HCT116 (cell line): Measurements from ENCODE around the gene PPP1R1B. TPM values are rescaled to one million over a fixed set of nuclear protein-coding genes. Genes with fewer than 3 reads are reported as not detected.

ENCODE experiments used
- ATAC-seq: fragments of 200-7000 bp; cut with Tn5 transposase; 2 replicates; pipeline ENCODE4 v1.9.1; 2020; ENCODE audit warnings: mild to moderate bottlenecking, moderate library complexity
- BruUV-seq: library from RNA; stranded (reverse); fragments of 400-500 nt; replicated peaks from 2 replicates; lab custom pipeline; 2021; lab: Mats Ljungman, UMichigan
- CTCF ChIA-PET: fragments of 300-600 bp; sonication (Branson Sonifier 250); formaldehyde crosslinking; loops from one replicate; lab custom pipeline; 2021; ENCODE audit warnings: antibody characterized with exemption; lab: Charles Lee
- POLR2A ChIA-PET: fragments of 300-600, 350-600 bp; sonication (Branson Sonifier 250); formaldehyde crosslinking; loops from one replicate; lab custom pipeline; 2021; ENCODE audit warnings: antibody characterized with exemption; lab: Charles Lee
- RAD21 ChIA-PET, 2 experiments: fragments of 300-600 bp; sonication (Branson Sonifier 250); formaldehyde crosslinking; loops; one replicate each; lab custom pipeline; 2023; ENCODE audit warnings: low total read pairs in 2 of 2; ENCODE audit not compliant: uncharacterized antibody in 2 of 2, unreplicated experiment in 2 of 2, low non-redundant PET in 1 of 2; lab: Charles Lee
- DNase-seq: peaks from one replicate; pipeline ENCODE4 v3.0.0-alpha.2; 2010; ENCODE audit warnings: low read depth, low spot score
- H2AFZ ChIP-seq: fragments of 200-600 bp; shearing (Covaris generic), sonication (generic); 2 replicates; pipeline ENCODE4 v1.6.1; 2017; ENCODE audit warnings: low read depth, mixed run types, mixed read lengths, antibody characterized with exemption, low read length; ENCODE audit not compliant: poor library complexity, severe bottlenecking
- H3K27ac ChIP-seq: 2 replicates; pipeline ENCODE4 v1.5.1; 2012; ENCODE audit warnings: low read depth, low read length
- H3K27me3 ChIP-seq: fragments of 200-600 bp; sonication (generic); 2 replicates; pipeline ENCODE4 v1.6.1; 2016; ENCODE audit warnings: mixed run types, low read length, mixed read lengths; ENCODE audit not compliant: insufficient read depth
- H3K36me3 ChIP-seq, 2 experiments: fragments of 200-500 bp in 1 of 2; fragments of 200-600 bp in 1 of 2; sonication (Bioruptor generic) in 1 of 2; sonication (generic) in 1 of 2; 2 replicates each; pipeline versions ENCODE4 v1.5.1 to v1.6.1; 2014 to 2016; ENCODE audit warnings: low read length in 2 of 2, inconsistent platforms in 1 of 2, mixed read lengths in 1 of 2, mixed run types in 1 of 2; ENCODE audit not compliant: insufficient read depth in 2 of 2, control insufficient read depth in 1 of 2
- H3K4me1 ChIP-seq, 2 experiments: fragments of 200-600 bp in 1 of 2; sonication (generic) in 1 of 2; 2 replicates each; pipeline versions ENCODE4 v1.5.1 to v1.6.1; 2012 to 2017; ENCODE audit warnings: low read length in 2 of 2, inconsistent platforms in 1 of 2, mild to moderate bottlenecking in 1 of 2, mixed read lengths in 1 of 2, mixed run types in 1 of 2, moderate library complexity in 1 of 2; ENCODE audit not compliant: insufficient read depth in 2 of 2, control insufficient read depth in 1 of 2
- H3K4me2 ChIP-seq: fragments of 200-600 bp; sonication (generic); 2 replicates; pipeline ENCODE4 v1.6.1; 2017; ENCODE audit warnings: mixed run types, low read length, mixed read lengths
- H3K4me3 ChIP-seq, 2 experiments: fragments of 200-600 bp in 1 of 2; sonication (generic) in 1 of 2; replicated peaks in 1 of 2; 2 replicates each; pipeline ENCODE4 v1.5.1; 2011 to 2016; ENCODE audit warnings: low read length in 2 of 2, control low read depth in 1 of 2, low read depth in 1 of 2, mild to moderate bottlenecking in 1 of 2, mixed read lengths in 1 of 2, mixed run types in 1 of 2
- H3K79me2 ChIP-seq: fragments of 200-600 bp; sonication (generic); 2 replicates; pipeline ENCODE4 v1.6.1; 2017; ENCODE audit warnings: mild to moderate bottlenecking, mixed run types, low read length, moderate library complexity, mixed read lengths; ENCODE audit not compliant: insufficient read depth
- H3K9ac ChIP-seq: fragments of 200-600 bp; sonication (generic); 2 replicates; pipeline ENCODE4 v1.6.1; 2016; ENCODE audit warnings: low read length, mixed read lengths
- H3K9me2 ChIP-seq: fragments of 200-600 bp; sonication (generic), shearing (Covaris generic); 2 replicates; pipeline ENCODE4 v1.6.1; 2017; ENCODE audit warnings: mixed run types, mild to moderate bottlenecking, moderate library complexity; ENCODE audit not compliant: insufficient read depth
- H3K9me3 ChIP-seq, 2 experiments: fragments of 200-500 bp in 1 of 2; fragments of 200-600 bp in 1 of 2; sonication (Bioruptor generic) in 1 of 2; sonication (generic) in 1 of 2; 2 replicates each; pipeline ENCODE4 v1.6.1; 2014 to 2017; ENCODE audit warnings: low read length in 2 of 2, mixed read lengths in 2 of 2, inconsistent platforms in 1 of 2, low read depth in 1 of 2, mild to moderate bottlenecking in 1 of 2, mixed run types in 1 of 2, moderate library complexity in 1 of 2; ENCODE audit not compliant: control insufficient read depth in 1 of 2, insufficient read depth in 1 of 2
- H4K20me1 ChIP-seq: fragments of 200-600 bp; sonication (generic), shearing (Covaris generic); 2 replicates; pipeline ENCODE4 v1.6.1; 2017; ENCODE audit warnings: mixed run types, mild to moderate bottlenecking, moderate library complexity; ENCODE audit not compliant: insufficient read depth
- CBX3 ChIP-seq: IDR thresholded peaks from 2 replicates; pipeline ENCODE4 v1.6.1; 2012; ENCODE audit warnings: low read depth
- EGR1 ChIP-seq: IDR thresholded peaks from 2 replicates; pipeline ENCODE4 v1.6.1; 2012; ENCODE audit warnings: low read depth
- ELF1 ChIP-seq: IDR thresholded peaks from 2 replicates; pipeline ENCODE4 v1.6.1; 2012; ENCODE audit warnings: low read depth, borderline replicate concordance
- EZH2 ChIP-seq: fragments of 200-600 bp; sonication (generic); IDR thresholded peaks from 2 replicates; pipeline ENCODE4 v1.6.1; 2017; ENCODE audit warnings: antibody characterized with exemption, mixed run types
- EZH2phosphoT487 ChIP-seq: fragments of 200-600 bp; IDR thresholded peaks from 2 replicates; pipeline ENCODE4 v1.6.1; 2018; ENCODE audit warnings: antibody characterized with exemption, borderline replicate concordance
- FOSL1 ChIP-seq: IDR thresholded peaks from 2 replicates; pipeline ENCODE4 v1.6.1; 2012; ENCODE audit warnings: low read depth
- POLR2A ChIP-seq: IDR thresholded peaks from 2 replicates; pipeline ENCODE4 v1.7.0; 2011; ENCODE audit warnings: borderline replicate concordance; ENCODE audit not compliant: insufficient read depth, insufficient read length; ENCODE audit errors: extremely low read depth
- POLR2AphosphoS5 ChIP-seq: IDR thresholded peaks from 2 replicates; pipeline ENCODE4 v1.6.1; 2011; ENCODE audit warnings: mild to moderate bottlenecking, low read depth, low read length, moderate library complexity
- SIN3A ChIP-seq: IDR thresholded peaks from 2 replicates; pipeline ENCODE4 v1.6.1; 2012; ENCODE audit warnings: low read depth
- TCF7L2 ChIP-seq: IDR thresholded peaks from 2 replicates; pipeline ENCODE4 v1.7.0; 2011; ENCODE audit warnings: borderline replicate concordance, inconsistent platforms; ENCODE audit not compliant: insufficient read depth, insufficient read length; ENCODE audit errors: extremely low read depth
- YY1 ChIP-seq: IDR thresholded peaks from 2 replicates; pipeline ENCODE4 v1.6.1; 2011; ENCODE audit warnings: low read length, low read depth, moderate library complexity, mild to moderate bottlenecking; ENCODE audit not compliant: insufficient replicate concordance; ENCODE audit errors: extremely low read depth
- ZFX ChIP-seq: fragments of 450-650 bp; IDR thresholded peaks from 2 replicates; pipeline ENCODE4 v1.6.1; 2017
- ZNF274 ChIP-seq: fragments of 200-500 bp; sonication (Bioruptor generic); IDR thresholded peaks from 2 replicates; pipeline ENCODE4 v1.6.1; 2014; ENCODE audit warnings: mild to moderate bottlenecking, low read depth, low read length, inconsistent platforms
- intact Hi-C: fragments of 100-400 bp; cut with micrococcal nuclease; formaldehyde crosslinking; loops from 2 replicates; pipeline ENCODE4 v1.10.0; 2022
- total RNA-seq: library from RNA; stranded (reverse); gene quantifications from one replicate; pipeline ENCODE4 v1.2.1, GENCODE V29; 2021; ENCODE audit not compliant: unreplicated experiment
- TF ChIP-seq, protein P1 (sequence below): IDR thresholded peaks from 2 replicates; pipeline ENCODE4 v1.6.1; 2012; ENCODE audit warnings: low read depth
- TF ChIP-seq, protein P2 (sequence below): IDR thresholded peaks from 2 replicates; pipeline ENCODE4 v1.6.1; 2012
- TF ChIP-seq, protein P3 (sequence below): IDR thresholded peaks from 2 replicates; pipeline ENCODE4 v1.6.1; 2012
- TF ChIP-seq, protein P4 (sequence below): IDR thresholded peaks from 2 replicates; pipeline ENCODE4 v1.6.1; 2011; ENCODE audit warnings: mild to moderate bottlenecking, low read length, moderate library complexity; ENCODE audit not compliant: insufficient replicate concordance; ENCODE audit errors: extremely low read depth

The PPP1R1B gene
- total RNA-seq, 1 experiment from 2014 or later, result 0.49 TPM

DNA sequence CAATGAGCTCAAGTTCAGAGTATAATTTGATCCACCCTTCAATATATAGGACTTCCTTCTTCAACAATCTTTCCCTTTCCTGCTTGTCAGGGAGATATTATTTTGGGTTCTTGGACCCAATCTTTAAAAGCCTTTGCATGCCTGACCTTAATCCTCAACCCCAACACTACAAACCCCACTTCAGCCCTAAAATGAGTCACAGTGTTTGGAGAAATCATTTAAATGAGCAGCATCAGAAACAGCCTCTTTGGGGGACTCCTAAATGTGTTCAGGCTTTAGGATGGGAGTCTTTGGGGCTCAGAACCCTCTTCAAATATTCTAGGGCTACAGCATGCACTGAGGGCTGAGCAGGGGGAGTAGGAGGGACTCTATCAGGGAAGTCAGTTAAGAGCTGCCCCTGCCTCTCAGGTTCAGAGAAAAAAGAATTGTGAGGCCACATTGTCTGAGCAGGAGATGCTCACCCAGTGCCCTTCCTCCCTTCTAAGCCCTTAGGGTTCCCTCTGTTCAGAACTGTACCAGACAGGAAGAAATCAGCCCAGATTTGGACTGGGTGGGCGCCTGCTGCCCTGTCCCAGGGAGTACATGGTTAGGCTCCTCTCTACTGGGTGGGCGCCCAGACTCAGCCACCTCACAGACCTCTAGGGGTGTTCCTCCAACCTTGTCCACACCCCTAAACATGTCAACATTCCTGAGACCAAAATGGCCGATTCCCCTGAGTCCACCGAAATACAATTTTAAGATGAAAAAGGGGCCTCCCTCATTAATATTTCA is 24.0 kb upstream of the PPP1R1B start:
- CTCF ChIA-PET, result no interaction called here
- no peaks in the 10 kb centered on the region for H3K36me3 ChIP-seq
- no peak for TF ChIP-seq EGR1
- no peak for TF ChIP-seq ELF1
- no peak for TF ChIP-seq TCF7L2
- no peak for TF ChIP-seq ZNF274
- no peak for TF ChIP-seq POLR2A
- TF ChIP-seq, protein P1, sequence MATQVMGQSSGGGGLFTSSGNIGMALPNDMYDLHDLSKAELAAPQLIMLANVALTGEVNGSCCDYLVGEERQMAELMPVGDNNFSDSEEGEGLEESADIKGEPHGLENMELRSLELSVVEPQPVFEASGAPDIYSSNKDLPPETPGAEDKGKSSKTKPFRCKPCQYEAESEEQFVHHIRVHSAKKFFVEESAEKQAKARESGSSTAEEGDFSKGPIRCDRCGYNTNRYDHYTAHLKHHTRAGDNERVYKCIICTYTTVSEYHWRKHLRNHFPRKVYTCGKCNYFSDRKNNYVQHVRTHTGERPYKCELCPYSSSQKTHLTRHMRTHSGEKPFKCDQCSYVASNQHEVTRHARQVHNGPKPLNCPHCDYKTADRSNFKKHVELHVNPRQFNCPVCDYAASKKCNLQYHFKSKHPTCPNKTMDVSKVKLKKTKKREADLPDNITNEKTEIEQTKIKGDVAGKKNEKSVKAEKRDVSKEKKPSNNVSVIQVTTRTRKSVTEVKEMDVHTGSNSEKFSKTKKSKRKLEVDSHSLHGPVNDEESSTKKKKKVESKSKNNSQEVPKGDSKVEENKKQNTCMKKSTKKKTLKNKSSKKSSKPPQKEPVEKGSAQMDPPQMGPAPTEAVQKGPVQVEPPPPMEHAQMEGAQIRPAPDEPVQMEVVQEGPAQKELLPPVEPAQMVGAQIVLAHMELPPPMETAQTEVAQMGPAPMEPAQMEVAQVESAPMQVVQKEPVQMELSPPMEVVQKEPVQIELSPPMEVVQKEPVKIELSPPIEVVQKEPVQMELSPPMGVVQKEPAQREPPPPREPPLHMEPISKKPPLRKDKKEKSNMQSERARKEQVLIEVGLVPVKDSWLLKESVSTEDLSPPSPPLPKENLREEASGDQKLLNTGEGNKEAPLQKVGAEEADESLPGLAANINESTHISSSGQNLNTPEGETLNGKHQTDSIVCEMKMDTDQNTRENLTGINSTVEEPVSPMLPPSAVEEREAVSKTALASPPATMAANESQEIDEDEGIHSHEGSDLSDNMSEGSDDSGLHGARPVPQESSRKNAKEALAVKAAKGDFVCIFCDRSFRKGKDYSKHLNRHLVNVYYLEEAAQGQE, result no peak
- TF ChIP-seq, protein P2, sequence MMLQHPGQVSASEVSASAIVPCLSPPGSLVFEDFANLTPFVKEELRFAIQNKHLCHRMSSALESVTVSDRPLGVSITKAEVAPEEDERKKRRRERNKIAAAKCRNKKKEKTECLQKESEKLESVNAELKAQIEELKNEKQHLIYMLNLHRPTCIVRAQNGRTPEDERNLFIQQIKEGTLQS, result no peak
- TF ChIP-seq, protein P3, sequence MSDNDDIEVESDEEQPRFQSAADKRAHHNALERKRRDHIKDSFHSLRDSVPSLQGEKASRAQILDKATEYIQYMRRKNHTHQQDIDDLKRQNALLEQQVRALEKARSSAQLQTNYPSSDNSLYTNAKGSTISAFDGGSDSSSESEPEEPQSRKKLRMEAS, result no peak
- no peak for TF ChIP-seq YY1
- TF ChIP-seq POLR2AphosphoS5, result no peak
- TF ChIP-seq CBX3, result no peak
- TF ChIP-seq FOSL1, result no peak
- TF ChIP-seq ZFX, result no peak
- TF ChIP-seq SIN3A, result no peak
- TF ChIP-seq EZH2phosphoT487, result no peak
- no peak for TF ChIP-seq EZH2
- TF ChIP-seq, protein P4, sequence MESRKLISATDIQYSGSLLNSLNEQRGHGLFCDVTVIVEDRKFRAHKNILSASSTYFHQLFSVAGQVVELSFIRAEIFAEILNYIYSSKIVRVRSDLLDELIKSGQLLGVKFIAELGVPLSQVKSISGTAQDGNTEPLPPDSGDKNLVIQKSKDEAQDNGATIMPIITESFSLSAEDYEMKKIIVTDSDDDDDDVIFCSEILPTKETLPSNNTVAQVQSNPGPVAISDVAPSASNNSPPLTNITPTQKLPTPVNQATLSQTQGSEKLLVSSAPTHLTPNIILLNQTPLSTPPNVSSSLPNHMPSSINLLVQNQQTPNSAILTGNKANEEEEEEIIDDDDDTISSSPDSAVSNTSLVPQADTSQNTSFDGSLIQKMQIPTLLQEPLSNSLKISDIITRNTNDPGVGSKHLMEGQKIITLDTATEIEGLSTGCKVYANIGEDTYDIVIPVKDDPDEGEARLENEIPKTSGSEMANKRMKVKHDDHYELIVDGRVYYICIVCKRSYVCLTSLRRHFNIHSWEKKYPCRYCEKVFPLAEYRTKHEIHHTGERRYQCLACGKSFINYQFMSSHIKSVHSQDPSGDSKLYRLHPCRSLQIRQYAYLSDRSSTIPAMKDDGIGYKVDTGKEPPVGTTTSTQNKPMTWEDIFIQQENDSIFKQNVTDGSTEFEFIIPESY, result no peak
- no peak overlapping the region for H3K27ac ChIP-seq
- H3K4me2 ChIP-seq, result no peak overlapping the region
- no TSS peak for BruUV-seq
- RAD21 ChIA-PET, result no interaction called here
- POLR2A ChIA-PET, result no interaction called here
- peaks cover 53% of the 10 kb centered on the region for H3K27me3 ChIP-seq
- H3K9me2 ChIP-seq, result no peaks in the 10 kb centered on the region
- H3K9ac ChIP-seq, result no peak overlapping the region
- no peak overlapping the region for H3K4me3 ChIP-seq
- H3K79me2 ChIP-seq, result no peaks in the 10 kb centered on the region
- no peak for ATAC-seq
- H4K20me1 ChIP-seq, result no peaks in the 10 kb centered on the region
- DNase-seq, result no peak
- intact Hi-C loops, result no loop called here
- no peak overlapping the region for H2AFZ ChIP-seq
- H3K4me1 ChIP-seq, result no peaks in the 10 kb centered on the region
- H3K9me3 ChIP-seq, result no peaks in the 10 kb centered on the region
